Thyroid gland (tissue), 4 donors: ENCODE measurements around the gene FAM217A. TPM values are rescaled to one million over a fixed set of nuclear protein-coding genes. Genes with fewer than 3 reads are reported as not detected.

Experiments used
- DNase-seq, 2 donors: peaks; one replicate each; pipeline ENCODE4 v3.0.0-alpha.2; 2019
- H3K27ac ChIP-seq, 3 donors: fragments of 200-600 bp; sonication (generic); 1 replicate in 2 of 3; 2 replicates in 1 of 3; pipeline ENCODE4 v1.5.1; 2016 to 2019; ENCODE audit warnings: mild to moderate bottlenecking in 1 of 3, moderate library complexity in 1 of 3
- H3K27me3 ChIP-seq: fragments of 200-600 bp; sonication (generic); one replicate; pipeline ENCODE4 v1.5.1; 2019
- H3K36me3 ChIP-seq, 2 donors: fragments of 200-600 bp; sonication (generic); one replicate each; pipeline ENCODE4 v1.5.1; 2016 to 2019
- H3K4me1 ChIP-seq, 2 donors: fragments of 200-600 bp; sonication (generic); one replicate each; pipeline ENCODE4 v1.5.1; 2017 to 2019
- H3K4me3 ChIP-seq, 3 donors: fragments of 200-600 bp; sonication (generic); replicated peaks in 1 of 3; 1 replicate in 2 of 3; 2 replicates in 1 of 3; pipeline ENCODE4 v1.5.1; 2016; ENCODE audit warnings: mild to moderate bottlenecking in 1 of 3
- H3K9me3 ChIP-seq: fragments of 200-600 bp; sonication (generic); one replicate; pipeline ENCODE4 v1.5.1; 2017
- CTCF ChIP-seq, 6 experiments: fragments of 200-600 bp in 3 of 6; fragments of 450-650 bp in 3 of 6; sonication (generic) in 3 of 6; IDR thresholded peaks; one replicate each; pipeline ENCODE4 v1.5.1; 2016 to 2019; ENCODE audit warnings: antibody characterized with exemption in 6 of 6, mild to moderate bottlenecking in 2 of 6, inconsistent platforms in 1 of 6, moderate library complexity in 1 of 6
- POLR2A ChIP-seq, 2 donors: fragments of 450-650 bp; IDR thresholded peaks; one replicate each; pipeline ENCODE4 v1.6.1; 2017; ENCODE audit warnings: antibody characterized with exemption in 2 of 2, mild to moderate bottlenecking in 2 of 2, moderate library complexity in 1 of 2
- WGBS, 2 donors: methylation state at CpG; one replicate each; pipeline ENCODE4 v1.1.5; 2017; 5-methylcytosine and 5-hydroxymethylcytosine counted together
- intact Hi-C: fragments of 100-400 bp; cut with DNase I; formaldehyde crosslinking; loops from one replicate; pipeline ENCODE4 v1.15.1; 2023
- total RNA-seq, 4 donors: library from RNA; depleted of rRNA; stranded (reverse); fragments of >200 nt; gene quantifications; one replicate each; pipeline ENCODE4 v1.2.3, GENCODE V29; 2016

The FAM217A gene
- total RNA-seq, 4 donors from 2014 or later = 0.27 TPM; not detected in 3

- TF ChIP-seq POLR2A (IDR thresholded peaks at IDR 0.05) = no peak
- no peak for TF ChIP-seq CTCF (IDR thresholded peaks at IDR 0.05)
- Histone ChIP-seq H3K4me1 (no peaks in the 10 kb centered on the region), H3K9me3 (no peaks in the 10 kb centered on the region), H3K36me3 (peaks cover 58% of the 10 kb centered on the region in 2 donors), H3K4me3 (no peak overlapping the region), H3K27me3 (no peaks in the 10 kb centered on the region), H3K27ac (no peak overlapping the region)
- 90 to 92% methylated on average over 6 of the region's 6 CpGs for WGBS, 2 donors
- intact Hi-C loops = no loop called here
- DNase-seq = no peak
Measured at GRCh38 chr6:4049246-4049645, 29.7 kb downstream of the FAM217A start.

GRCh38 chr6:4041480-4041879, 37.5 kb downstream of the FAM217A start:
- TF ChIP-seq CTCF (IDR thresholded peaks at IDR 0.05) = no peak
- TF ChIP-seq POLR2A (IDR thresholded peaks at IDR 0.05) = no peak
- intact Hi-C loops = no loop called here
- H3K9me3 ChIP-seq = no peaks in the 10 kb centered on the region
- no peak overlapping the region for H3K27ac ChIP-seq
- no peaks in the 10 kb centered on the region for H3K27me3 ChIP-seq
- H3K4me3 ChIP-seq = no peak overlapping the region
- peaks cover 38 to 62% of the 10 kb centered on the region in 2 donors for H3K36me3 ChIP-seq
- DNase-seq = no peak
- peaks cover 0 to 4% of the 10 kb centered on the region in 2 donors for H3K4me1 ChIP-seq

GRCh38 chr6:4039348-4039747, 39.6 kb downstream of the FAM217A start:
- DNase-seq = no peak
- no peak overlapping the region for H3K27ac ChIP-seq
- peaks cover 0 to 4% of the 10 kb centered on the region in 2 donors for H3K4me1 ChIP-seq
- intact Hi-C loops = no loop called here
- no peaks in the 10 kb centered on the region for H3K27me3 ChIP-seq
- no peak for TF ChIP-seq POLR2A (IDR thresholded peaks at IDR 0.05)
- TF ChIP-seq CTCF (IDR thresholded peaks at IDR 0.05) = no peak
- peaks cover 38 to 51% of the 10 kb centered on the region in 2 donors for H3K36me3 ChIP-seq
- WGBS, 2 donors = 41 to 46% methylated on average over 1 of the region's 1 CpG
- H3K9me3 ChIP-seq = no peaks in the 10 kb centered on the region
- no peak overlapping the region for H3K4me3 ChIP-seq

- TF ChIP-seq CTCF (IDR thresholded peaks at IDR 0.05) = no peak
- TF ChIP-seq POLR2A (IDR thresholded peaks at IDR 0.05) = no peak
- 87 to 96% methylated on average over 5 of the region's 5 CpGs for WGBS, 2 donors
- no peak for DNase-seq
- no peaks in the 10 kb centered on the region for H3K9me3 ChIP-seq
- peaks cover 0 to 4% of the 10 kb centered on the region in 2 donors for H3K4me1 ChIP-seq
- no peaks in the 10 kb centered on the region for H3K27me3 ChIP-seq
- H3K27ac ChIP-seq = no peak overlapping the region
- peaks cover 25 to 34% of the 10 kb centered on the region in 2 donors for H3K36me3 ChIP-seq
- H3K4me3 ChIP-seq = no peak overlapping the region
- intact Hi-C loops = no loop called here
Measured at GRCh38 chr6:4036581-4036980, 42.4 kb downstream of the FAM217A start.

- 84 to 85% methylated on average over 9 of the region's 9 CpGs for WGBS, 2 donors
- no peak for DNase-seq
Measured at GRCh38 chr6:4032475-4032874, 46.5 kb downstream of the FAM217A start.

More at GRCh38 chr6:4032475-4032874, 46.5 kb downstream of the FAM217A start:
- H3K4me3 ChIP-seq = no peak overlapping the region
- TF ChIP-seq POLR2A (IDR thresholded peaks at IDR 0.05) (no peak), CTCF (IDR thresholded peaks at IDR 0.05) (no peak)
- H3K36me3 ChIP-seq = peaks cover 0 to 6% of the 10 kb centered on the region in 2 donors
- no peaks in the 10 kb centered on the region for H3K27me3 ChIP-seq
- no peaks in the 10 kb centered on the region for H3K9me3 ChIP-seq
- H3K27ac ChIP-seq = no peak overlapping the region
- intact Hi-C loops = no loop called here
- peaks cover 0 to 4% of the 10 kb centered on the region in 2 donors for H3K4me1 ChIP-seq
